HEK293T (cell line): ENCODE results near the gene SUSD6.

Experiments used
- FOXM1 ChIP-seq: fragments of 450-650 bp; IDR thresholded peaks from 2 replicates; pipeline ENCODE4 v1.6.1; 2017; ENCODE audit warnings: mild to moderate bottlenecking, borderline replicate concordance
- LEF1 ChIP-seq: fragments of 450-650 bp; IDR thresholded peaks from 2 replicates; pipeline ENCODE4 v1.6.1; 2017; ENCODE audit warnings: mild to moderate bottlenecking, borderline replicate concordance
- SP1 ChIP-seq: fragments of 450-650 bp; IDR thresholded peaks from 2 replicates; pipeline ENCODE4 v1.6.1; 2017
- ZNF384 ChIP-seq: fragments of 450-650 bp; IDR thresholded peaks from 2 replicates; pipeline ENCODE4 v1.6.1; 2016

- TF ChIP-seq LEF1 = no peak
- TF ChIP-seq SP1 = no peak
- TF ChIP-seq FOXM1 = no peak
- TF ChIP-seq ZNF384 = no peak
Measured at GRCh38 chr14:69574263-69574953, 37.0 kb upstream of the SUSD6 start, which contains the start of gene CCDC177.
